OCI-M2 (cell line): ENCODE results near the gene CEP112.

Experiments used
- DNase-seq: peaks from one replicate; lab custom pipeline; 2025; ENCODE audit not compliant: unreplicated experiment; lab: John Stamatoyannopoulos, UW

CEP112 gene

DNA sequence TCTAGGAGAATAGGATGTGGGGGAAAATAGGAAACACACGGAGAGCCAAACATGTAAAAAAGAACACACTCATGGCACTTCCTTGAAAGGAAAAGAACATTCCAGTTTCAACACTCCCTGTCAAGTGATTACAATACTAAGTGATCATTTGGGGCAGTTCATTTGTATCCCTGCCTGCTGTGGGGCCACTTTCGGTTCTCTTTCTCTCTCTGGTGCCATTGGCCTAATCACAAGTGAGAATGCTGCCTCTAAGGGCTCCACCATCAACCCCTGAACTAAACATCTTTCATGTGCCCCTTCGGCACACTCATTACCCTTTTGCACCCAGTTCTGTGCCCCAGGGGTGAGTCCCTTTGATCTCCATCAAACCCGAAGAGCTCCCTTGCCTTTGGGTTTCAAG, 197.3 kb downstream of the CEP112 start:
- no peak for DNase-seq

DNA sequence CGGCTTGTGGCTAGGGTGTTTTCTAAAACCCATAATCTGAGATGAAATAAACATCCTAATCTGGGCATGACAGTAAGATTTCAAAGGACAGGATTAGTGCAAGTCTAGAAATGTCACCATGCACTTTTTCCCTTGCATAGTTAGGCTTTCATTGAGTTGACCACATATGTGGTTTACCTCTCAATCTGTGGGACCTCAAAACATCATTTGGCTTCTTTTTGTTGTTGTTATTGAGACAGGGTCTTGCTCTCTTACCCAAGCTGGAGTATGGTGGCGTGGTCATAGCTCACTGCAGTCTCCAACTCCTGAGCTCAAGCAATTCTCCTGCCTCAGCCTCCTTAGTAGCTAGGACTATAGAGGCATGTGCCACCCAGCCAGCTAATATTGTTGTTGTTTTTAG, 197.8 kb downstream of the CEP112 start:
- DNase-seq: no peak

DNA sequence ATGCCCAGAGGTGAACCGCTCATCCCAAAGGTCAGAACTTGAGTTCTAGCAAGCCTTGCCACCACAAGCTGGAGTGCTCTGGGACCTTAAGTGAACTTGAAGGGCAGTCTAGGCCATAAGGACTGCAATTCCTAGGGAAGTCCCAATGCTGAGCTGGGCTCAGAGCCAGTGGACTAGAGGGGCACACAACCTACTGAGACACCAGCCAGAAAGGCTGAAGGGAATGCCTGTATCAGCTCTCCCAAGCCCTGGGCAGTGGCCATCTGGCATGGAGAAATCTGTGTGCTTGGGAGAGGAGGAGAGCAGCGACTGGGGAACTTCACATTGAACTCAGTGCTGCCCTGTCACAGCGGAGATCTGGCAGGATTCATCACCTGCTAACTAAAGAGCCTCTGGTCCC, 201.3 kb downstream of the CEP112 start:
- DNase-seq: no peak

DNA sequence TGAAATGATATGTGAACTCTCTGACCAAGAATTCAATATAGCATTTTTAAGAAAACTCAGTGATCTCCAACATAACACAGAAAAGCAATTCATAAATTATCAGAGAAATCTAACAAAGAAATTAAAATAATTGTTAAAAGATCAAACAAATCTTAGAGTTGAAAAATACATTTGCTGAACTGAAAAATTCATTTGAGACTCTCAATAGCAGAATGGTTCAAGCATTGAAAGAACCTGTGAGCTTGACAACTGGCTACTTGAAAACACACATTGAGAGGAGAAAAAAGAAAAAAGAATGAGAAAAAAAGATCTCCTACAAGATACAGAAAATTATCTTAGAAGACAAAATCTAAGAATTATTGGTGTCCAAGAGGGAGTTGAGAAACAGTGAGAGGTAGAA, 203.5 kb downstream of the CEP112 start:
- DNase-seq: no peak

DNA sequence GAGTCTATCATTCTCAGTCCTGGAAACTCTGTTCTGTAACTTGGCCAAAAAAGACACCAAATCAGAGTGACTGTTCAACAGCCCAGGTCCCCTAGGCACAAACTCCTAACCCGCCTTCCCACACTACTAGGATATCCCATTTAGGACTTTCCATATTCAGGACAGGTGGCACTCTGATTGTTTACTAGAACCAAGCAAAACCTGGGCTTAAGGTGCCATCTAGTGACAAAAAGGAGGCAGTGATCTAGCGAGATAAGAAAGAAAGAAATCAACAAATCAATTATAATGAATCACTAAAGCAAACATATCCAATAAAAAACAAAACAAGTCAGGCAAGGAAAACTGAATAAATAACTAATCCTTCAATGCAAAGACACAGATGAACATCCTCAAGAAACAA, 203.9 kb downstream of the CEP112 start:
- DNase-seq: no peak

DNA sequence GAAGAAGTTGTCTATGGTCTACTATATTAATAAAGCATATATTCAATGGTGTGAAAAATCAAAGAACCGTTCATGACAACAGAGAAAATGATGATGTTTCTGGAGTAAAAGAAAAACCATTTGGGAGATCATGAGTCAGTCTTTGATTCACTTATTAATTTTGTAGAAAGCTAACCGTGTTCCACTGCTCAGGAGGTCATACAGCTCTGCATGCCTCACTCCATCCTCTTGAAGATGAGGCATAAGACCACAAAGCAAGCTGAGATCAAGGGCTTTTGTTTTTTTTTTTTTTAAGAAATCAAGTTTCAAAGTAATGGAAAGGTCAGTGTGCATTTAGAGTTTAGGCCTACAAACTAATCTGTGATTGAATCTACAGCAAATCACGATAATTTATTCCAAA, 206.4 kb downstream of the CEP112 start:
- DNase-seq: no peak

DNA sequence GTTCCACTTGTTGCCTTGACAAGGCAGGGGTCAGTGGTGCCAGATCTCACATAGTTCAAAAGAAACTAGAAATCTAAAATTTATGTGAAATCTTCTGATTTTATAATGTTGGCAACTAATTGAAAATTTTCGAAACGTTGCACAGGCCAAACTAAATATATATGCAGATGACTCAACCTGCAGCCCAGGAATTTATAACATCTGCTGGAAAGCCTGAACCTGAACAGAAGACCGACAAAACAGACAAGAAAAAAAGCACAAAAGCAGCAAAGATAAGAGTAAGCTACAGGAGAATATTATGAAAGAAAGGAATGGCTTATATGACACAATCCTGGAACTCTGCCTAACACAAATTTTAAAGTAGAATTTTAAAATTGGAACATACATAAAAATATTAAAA, 207.6 kb downstream of the CEP112 start:
- no peak for DNase-seq

DNA sequence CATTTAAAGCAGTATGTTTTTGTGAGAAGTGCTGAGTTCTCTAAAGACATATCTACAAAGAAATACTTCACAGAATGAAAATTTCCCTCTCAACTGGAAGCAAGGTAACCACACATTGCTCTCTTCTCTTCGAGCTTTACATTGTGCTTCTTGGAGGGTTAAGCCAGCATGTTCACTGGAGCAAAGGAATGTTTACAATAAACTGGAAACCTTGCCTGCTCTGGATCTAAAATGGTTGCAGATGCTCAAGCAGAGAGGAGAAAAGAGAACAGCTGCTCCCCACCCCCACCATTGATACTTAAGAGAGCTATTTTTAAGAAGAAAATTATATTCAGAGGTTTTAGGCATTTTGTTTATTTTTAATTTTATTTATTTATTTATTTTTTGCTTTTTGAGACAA, 213.1 kb downstream of the CEP112 start:
- DNase-seq: no peak

DNA sequence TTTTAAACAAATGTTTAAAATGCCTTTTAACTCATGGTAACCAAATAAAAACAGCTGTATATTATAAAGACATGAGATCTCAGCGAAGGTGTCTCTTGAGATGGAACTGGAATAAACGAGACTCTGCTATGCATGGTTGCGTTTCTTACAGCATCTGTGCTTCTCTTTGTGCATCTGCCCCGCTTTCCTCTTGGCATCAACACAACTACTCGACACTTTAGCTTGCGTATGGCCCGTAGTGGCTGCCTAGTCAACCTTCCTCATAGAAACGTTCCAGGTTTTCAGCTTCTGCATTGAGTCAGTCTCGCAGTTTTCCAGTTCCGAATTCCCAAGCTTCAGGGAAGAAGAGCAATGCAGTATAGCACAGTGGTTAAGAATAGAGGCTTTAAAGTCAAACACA, 214.9 kb downstream of the CEP112 start:
- no peak for DNase-seq

DNA sequence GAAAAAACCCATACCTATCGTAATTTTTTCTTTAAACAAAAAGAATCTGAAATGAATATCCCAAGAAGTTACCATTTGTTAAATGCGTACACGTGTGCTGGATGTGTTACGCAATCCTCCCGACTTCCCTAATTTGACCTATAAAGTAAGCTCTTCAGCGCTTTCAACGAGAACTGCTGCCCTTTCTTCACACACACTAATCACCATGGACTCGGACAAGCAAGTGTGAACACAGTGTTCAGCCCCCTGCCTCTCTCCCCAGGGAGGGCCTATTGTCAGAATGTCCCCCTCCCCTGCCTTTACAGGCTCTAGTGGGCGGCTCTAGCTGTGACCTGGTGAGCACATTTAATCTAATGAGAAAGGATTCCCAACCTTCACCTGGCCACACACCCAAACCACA, 216.1 kb downstream of the CEP112 start:
- no peak for DNase-seq

DNA sequence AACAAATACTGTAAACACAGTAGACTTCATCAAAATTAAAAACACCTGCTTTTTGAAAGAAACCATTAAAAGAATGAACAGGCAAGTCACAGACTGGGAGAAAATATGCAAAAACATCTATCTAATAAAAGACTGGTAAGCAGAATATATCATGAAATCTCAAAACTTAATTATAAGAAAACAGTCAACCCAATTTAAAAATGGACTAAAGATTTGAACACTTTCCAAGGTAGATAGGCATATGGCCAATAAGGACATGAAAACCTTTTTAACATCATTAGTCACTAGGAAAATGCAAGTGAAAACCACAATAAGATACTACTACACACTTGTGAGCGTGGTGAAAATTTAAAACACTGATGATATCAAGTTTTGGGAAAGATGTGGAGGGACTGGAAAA, 218.7 kb downstream of the CEP112 start:
- no peak for DNase-seq

DNA sequence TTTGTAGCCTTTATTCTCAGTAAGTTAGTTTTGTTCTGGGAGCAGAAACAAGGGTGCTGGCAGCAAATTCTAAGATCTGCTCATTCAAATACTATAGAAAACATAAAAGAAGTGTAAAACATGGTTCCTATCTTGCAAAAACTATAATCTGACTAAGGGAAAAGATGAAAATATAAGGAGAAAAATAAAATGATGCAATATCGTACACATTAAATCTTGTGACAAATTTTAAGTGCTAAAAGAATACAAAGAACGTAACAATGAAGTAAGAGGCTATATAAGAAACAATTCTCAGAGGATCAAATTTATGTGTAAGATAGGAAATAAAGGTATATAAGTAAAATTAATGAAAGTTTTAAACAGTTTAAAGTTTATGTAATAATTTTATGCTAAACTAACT, 224.6 kb downstream of the CEP112 start:
- no peak for DNase-seq

DNA sequence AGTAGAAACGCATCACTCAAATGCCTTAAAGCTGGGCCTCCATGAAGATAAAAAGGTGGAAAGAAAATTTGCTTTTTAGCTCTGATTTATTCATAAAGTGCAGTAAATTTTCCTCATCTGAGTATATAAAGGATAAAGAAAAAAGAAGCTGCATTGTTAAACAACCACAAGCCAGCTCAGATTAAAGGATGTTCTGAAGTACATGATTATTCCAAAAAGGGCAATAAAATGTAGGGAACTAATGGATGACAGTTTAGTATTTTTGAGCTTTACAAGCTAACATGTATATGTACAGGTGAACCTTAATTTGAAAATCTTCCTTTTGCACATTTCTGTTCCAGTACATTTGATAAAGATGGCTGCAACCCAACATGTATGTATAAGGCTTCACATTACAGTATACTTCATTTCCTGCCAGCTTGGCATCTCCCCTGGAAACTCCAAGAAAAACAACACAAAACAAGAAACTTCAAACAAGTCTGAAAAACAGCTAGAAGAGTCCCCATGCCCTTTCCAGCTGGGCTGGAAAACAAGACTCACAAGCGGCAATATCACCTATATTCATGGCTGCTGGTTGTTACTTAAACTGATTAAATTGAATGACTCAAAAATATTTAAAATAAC, 225.7 kb downstream of the CEP112 start:
- DNase-seq: no peak

DNA sequence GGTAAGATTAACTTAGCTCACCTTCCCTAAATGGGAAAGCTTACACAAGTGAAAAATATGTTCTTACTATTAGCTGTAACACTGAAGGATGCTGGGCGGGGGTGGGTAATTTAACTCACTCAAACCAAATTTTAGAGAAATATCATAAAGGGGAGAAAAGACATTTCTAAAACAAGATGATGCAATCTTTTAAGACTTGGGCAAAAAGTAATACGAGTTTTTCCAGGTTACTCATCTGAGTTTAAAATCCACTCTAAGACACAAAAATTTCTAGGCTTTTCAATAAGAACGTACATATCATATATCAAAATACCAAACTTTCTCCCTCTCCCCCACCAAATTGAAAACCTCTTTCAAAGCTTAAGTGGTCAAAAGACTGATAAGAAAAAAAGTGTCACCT, 228.8 kb downstream of the CEP112 start:
- no peak for DNase-seq

DNA sequence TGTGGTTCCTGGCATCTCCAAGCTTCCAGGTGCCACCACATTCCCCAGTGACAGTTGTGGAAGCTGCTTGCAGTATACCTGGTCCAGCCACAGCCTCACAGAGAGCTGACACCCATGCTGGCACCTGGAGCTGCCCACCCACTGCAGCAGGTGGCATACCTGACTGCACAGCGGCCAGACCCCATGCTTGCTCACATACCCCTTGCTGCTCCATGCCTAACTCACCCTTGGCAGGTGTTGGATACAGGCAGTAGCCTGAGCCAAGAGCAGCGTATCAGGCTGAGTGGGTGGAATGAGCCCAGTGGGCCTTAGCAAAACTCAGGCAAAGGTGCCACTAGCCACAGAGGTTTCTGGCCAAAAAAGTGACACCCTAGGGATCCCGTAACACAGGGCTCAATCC, 232.3 kb downstream of the CEP112 start:
- DNase-seq: no peak

DNA sequence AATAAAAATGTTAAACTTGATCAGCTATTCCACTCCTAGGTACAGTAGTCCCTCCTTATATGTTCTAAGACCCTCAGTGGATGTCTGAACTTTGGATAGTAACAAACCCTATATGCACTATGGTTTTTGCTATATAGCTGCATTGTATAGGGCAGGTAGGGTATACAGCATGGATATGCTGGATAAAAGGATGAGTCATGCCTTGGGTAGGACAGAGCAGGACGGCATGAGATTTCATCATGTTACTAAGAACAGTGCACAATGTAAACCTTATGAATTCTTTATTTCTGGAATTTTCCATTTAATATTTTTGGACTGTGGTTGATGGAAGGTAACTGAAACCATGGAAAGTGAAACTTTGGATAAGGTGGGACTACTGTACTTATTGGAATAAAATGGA, 235.1 kb downstream of the CEP112 start:
- no peak for DNase-seq

DNA sequence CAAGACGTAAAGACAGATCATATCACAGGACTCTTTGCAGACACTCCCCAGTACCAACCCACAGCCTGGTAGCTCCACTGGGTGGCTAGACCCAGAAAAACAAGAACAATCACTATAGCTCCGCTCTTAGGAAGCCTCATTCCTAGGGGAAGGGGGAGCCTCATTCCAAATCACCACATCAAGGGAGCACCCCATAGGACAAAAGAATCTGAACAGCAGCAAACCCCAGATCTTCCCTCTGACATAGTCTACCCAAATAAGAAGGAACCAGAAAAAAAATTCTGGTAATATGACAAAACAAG, 237.8 kb downstream of the CEP112 start:
- no peak for DNase-seq

DNA sequence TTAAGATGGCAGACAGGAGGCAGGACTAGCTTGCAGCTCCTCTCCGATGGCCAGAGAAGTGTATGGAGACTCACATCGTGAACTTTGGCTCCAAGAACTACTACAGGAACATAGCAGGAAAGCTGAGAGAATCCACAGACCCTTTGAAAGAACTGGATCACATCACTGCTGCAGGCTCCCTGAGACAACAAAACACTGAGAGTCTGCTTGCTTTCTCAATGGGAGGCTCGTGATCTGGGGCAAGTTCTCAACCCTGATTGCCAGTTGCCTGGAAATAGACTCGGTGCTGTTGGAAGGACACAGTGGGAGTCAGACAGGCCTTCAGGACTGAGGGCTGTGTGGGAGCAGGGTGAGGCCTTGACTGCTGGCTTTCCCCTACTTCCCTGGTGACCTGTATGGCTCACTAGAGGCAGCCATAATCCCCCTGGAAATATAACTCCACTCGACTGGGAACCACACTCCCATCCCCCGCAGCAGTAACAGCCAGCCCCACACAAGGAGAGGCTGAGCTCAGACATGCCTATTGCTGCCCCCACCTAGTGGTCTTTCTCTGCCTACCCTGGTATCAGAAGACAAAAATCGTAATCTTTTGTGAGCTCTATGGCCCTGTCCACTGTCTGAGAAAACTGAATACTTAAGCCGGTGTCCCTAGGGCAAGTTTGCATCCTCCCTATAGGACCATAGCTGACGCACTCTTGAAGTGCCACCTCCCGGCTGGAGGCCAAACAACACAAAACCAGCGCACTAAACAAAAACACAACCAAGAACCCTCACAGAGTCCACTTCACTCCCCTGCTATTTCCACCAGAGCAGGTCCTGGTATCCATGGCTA, 238.4 kb downstream of the CEP112 start:
- no peak for DNase-seq

DNA sequence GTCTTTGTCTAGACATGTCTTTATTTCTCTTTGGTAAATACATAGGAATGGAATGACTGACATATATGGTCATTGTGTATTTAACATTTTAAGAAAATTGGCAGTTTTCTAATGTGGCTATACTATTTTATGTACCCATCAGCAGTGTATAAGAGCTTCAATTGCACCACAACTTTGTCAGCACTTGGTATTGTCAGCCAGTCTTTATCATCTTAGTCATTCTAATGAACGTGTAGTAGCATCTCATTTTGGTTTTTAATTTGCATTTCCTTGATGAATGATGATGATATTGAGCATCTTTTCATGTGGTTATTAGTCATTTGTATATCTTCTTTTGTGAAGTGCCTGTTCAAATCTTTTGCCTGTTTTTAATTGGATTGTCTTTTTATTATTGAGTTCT, 239.3 kb downstream of the CEP112 start:
- DNase-seq: no peak

DNA sequence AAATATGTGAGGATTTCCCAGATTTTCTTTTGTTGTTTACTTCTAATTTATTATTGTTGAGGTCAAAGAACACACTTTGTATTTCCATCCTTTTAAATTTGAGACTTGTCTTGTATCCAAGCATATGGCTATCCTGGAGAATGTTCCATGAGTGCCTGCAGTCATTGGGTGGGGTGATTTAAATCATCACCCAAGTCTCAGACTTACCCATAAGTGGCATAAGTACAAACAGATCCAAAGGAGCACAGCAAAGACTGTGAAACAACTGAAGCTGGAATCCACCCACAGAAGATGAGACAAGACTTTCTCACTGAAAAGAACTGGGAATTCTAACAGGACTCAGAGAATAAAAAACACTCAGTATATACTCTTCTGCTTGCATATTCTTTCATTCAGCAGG, 239.9 kb downstream of the CEP112 start:
- DNase-seq: no peak

DNA sequence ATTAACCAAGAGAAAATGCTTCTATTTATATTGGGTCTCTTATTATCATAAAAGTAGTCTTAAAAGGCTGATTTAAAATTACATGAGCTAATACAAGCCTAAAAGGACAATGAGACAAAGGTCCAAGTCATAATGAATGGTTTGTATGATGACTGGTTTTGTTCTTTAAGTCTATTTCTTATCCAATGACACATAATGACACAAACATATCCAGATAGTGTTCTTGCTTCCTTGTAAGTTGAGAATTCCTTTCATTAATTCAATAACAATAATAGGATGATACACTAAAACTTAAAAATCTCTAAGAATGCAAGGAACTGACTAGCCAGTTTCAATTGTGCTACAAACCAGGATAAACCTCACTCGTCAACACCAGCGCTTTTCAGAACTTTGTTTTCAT, 244.1 kb downstream of the CEP112 start:
- no peak for DNase-seq

DNA sequence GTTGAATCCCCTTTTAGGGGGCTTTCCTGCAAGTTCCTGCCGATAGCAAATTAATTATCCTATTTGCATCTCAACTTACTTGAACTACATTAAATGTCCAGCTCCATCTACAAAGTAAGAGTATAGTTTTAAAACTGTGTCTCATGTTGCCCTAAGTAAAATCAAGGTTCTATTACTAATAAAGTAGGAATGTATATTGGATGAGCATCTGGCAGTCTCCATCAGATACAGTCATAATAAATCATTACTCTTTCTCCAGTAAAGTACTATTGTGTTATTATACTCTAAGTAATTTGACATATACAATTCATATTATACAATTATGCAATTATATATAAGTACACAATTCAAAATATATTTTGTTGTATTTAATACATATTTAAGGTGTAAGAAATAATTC, 249.3 kb downstream of the CEP112 start:
- DNase-seq: no peak

DNA sequence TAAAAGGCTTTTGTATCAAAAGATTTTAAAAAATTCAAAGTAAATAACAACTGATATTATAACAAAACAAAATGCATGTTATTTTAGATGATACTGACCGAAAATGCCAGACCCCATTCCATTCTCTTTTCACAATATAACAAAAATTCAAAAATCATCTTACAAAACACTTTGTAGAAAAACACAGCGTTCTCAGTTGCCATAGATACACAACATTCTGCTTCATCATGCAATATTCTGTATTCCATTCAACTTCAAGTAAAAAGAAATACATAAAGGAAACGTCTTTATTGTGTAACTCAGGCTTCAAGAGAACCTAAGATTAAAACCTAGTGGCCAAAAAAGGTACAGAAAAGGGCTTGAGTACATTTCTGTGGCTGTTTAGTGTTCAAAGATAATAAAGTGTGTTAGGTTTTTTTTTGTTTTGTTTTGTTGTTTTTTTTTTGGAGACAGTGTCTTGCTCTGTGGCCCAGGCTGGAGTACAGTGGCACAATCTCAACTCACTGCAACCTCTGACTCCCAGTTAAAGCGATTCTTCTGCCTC, 250.5 kb downstream of the CEP112 start:
- DNase-seq: no peak
